CD4-positive, alpha-beta memory T cell (primary cell): ENCODE measurements around the gene SPC24. TPM values are rescaled to one million over a fixed set of nuclear protein-coding genes. Genes with fewer than 3 reads are reported as not detected.
"Not testable (repeated sequence)": the region's sequence is repeated elsewhere in the genome, so short reads cannot be mapped to it uniquely, and the experiment has no call there.

Experiments used
- CTCF ChIA-PET: fragments of 350-600 bp; sonication (Branson Sonifier 250); formaldehyde crosslinking; loops from one replicate; lab custom pipeline; 2021; ENCODE audit warnings: inconsistent platforms; ENCODE audit not compliant: partially characterized antibody; lab: Charles Lee
- POLR2A ChIA-PET: fragments of 350-600 bp; sonication (Branson Sonifier 250); formaldehyde crosslinking; loops from one replicate; lab custom pipeline; 2021; ENCODE audit not compliant: partially characterized antibody; lab: Charles Lee
- DNase-seq, 5 donors: peaks; one replicate each; pipeline versions ENCODE4 v3.0.0 to v3.0.0-alpha.2; 2020 to 2022; ENCODE audit warnings: mixed read lengths in 1 of 5
- H3K27ac ChIP-seq: one replicate; pipeline ENCODE4 v1.7.0; 2013; ENCODE audit warnings: low read depth, low read length
- H3K27me3 ChIP-seq: 2 replicates; pipeline ENCODE4 v1.7.0; 2013; ENCODE audit warnings: mild to moderate bottlenecking, low read length, moderate library complexity; ENCODE audit not compliant: insufficient read depth
- H3K36me3 ChIP-seq: 2 replicates; pipeline ENCODE4 v1.7.0; 2013; ENCODE audit warnings: mild to moderate bottlenecking, low read length, moderate library complexity; ENCODE audit not compliant: insufficient read depth
- H3K4me1 ChIP-seq: 2 replicates; pipeline ENCODE4 v1.7.0; 2013; ENCODE audit warnings: mild to moderate bottlenecking, low read length, moderate library complexity; ENCODE audit not compliant: insufficient read depth
- H3K4me3 ChIP-seq, 2 donors: one replicate each; pipeline ENCODE4 v1.7.0; 2013; ENCODE audit warnings: low read length in 2 of 2, mild to moderate bottlenecking in 1 of 2
- H3K9me3 ChIP-seq, 2 donors: one replicate each; pipeline ENCODE4 v1.7.0; 2013; ENCODE audit warnings: low read length in 2 of 2, control low read depth in 1 of 2; ENCODE audit not compliant: control insufficient read depth in 1 of 2
- H3K27ac Mint-ChIP-seq, 7 donors: one replicate each; pipeline ENCODE4 v1.8.0; 2020 to 2021; ENCODE audit warnings: mixed read lengths in 7 of 7, mild to moderate bottlenecking in 6 of 7, inconsistent platforms in 3 of 7, moderate library complexity in 3 of 7
- H3K27me3 Mint-ChIP-seq, 2 donors: one replicate each; pipeline ENCODE4 v1.8.0; 2020 to 2021; ENCODE audit warnings: mixed read lengths in 2 of 2
- H3K36me3 Mint-ChIP-seq, 2 donors: one replicate each; pipeline ENCODE4 v1.8.0; 2020 to 2021; ENCODE audit warnings: mixed read lengths in 2 of 2, inconsistent platforms in 1 of 2, mild to moderate bottlenecking in 1 of 2
- H3K4me1 Mint-ChIP-seq, 4 donors: one replicate each; pipeline ENCODE4 v1.8.0; 2020 to 2021; ENCODE audit warnings: mixed read lengths in 4 of 4, mild to moderate bottlenecking in 1 of 4
- H3K4me3 Mint-ChIP-seq, 8 donors: one replicate each; pipeline ENCODE4 v1.8.0; 2020 to 2021; ENCODE audit warnings: mixed read lengths in 8 of 8, mild to moderate bottlenecking in 7 of 8, moderate library complexity in 6 of 8, inconsistent platforms in 3 of 8
- H3K9me3 Mint-ChIP-seq, 8 donors: one replicate each; pipeline ENCODE4 v1.8.0; 2020 to 2021; ENCODE audit warnings: mixed read lengths in 8 of 8, mild to moderate bottlenecking in 5 of 8, inconsistent platforms in 3 of 8, moderate library complexity in 1 of 8
- intact Hi-C: fragments of 100-400 bp; cut with micrococcal nuclease; formaldehyde crosslinking; loops from one replicate; pipeline ENCODE4 v1.15.1; 2023
- polyA plus RNA-seq, 2 donors: library from polyadenylated mRNA; unstranded; fragments of 300-500 nt; fragmentation: Illumina TruSeq; gene quantifications; one replicate each; pipeline ENCODE4 v1.2.3, GENCODE V29; 2021
- total RNA-seq, 2 experiments: library from RNA; stranded (reverse); gene quantifications; one replicate each; pipeline ENCODE4 v1.2.3, GENCODE V29; 2021

The SPC24 gene
- total and polyA plus RNA-seq, 4 experiments from 2014 or later = 0.32 to 1.9 (median 0.84) TPM; not detected in 1

GRCh38 chr19:11179716-11180297 is 24.2 kb upstream of the SPC24 start:
- Mint-ChIP-seq H3K27me3 (peaks cover 0 to 4% of the 10 kb centered on the region in 2 donors), H3K27ac (peak overlapping the region in 1 of 7 donors; percentile 49), H3K36me3 (no peaks in the 10 kb centered on the region), H3K4me1 (peaks cover 3 to 15% (median 7%) of the 10 kb centered on the region in 4 donors), H3K9me3 (no peaks in the 10 kb centered on the region), H3K4me3 (peak overlapping the region in 2 of 8 donors; percentile 17 to 20)
- intact Hi-C loops = no loop called here
- ChIA-PET CTCF (no interaction called here), POLR2A (no interaction called here)
- Histone ChIP-seq H3K9me3 (no peaks in the 10 kb centered on the region), H3K4me1 (peaks cover 9% of the 10 kb centered on the region), H3K4me3 (no peak overlapping the region), H3K36me3 (no peaks in the 10 kb centered on the region), H3K27me3 (no peaks in the 10 kb centered on the region), H3K27ac (no peak overlapping the region)
- DNase-seq = no peak

- H3K9me3 Mint-ChIP-seq, H3K4me1 ChIP-seq, H3K27me3 Mint-ChIP-seq, H3K9me3 ChIP-seq, POLR2A ChIA-PET, H3K4me3 Mint-ChIP-seq, H3K27ac Mint-ChIP-seq, H3K36me3 Mint-ChIP-seq, H3K27me3 ChIP-seq, H3K4me3 ChIP-seq, DNase-seq, H3K36me3 ChIP-seq, intact Hi-C loops, CTCF ChIA-PET, H3K27ac ChIP-seq: not testable (repeated sequence)
- H3K4me1 Mint-ChIP-seq = peaks cover 3 to 15% (median 7%) of the 10 kb centered on the region in 4 donors
Observed at GRCh38 chr19:11179145-11179465, 23.5 kb upstream of the SPC24 start.

GRCh38 chr19:11177592-11177991 is 22.0 kb upstream of the SPC24 start:
- Histone ChIP-seq H3K4me1 (peaks cover 9% of the 10 kb centered on the region), H3K9me3 (no peaks in the 10 kb centered on the region), H3K4me3 (no peak overlapping the region), H3K27ac (no peak overlapping the region), H3K36me3 (no peaks in the 10 kb centered on the region), H3K27me3 (no peaks in the 10 kb centered on the region)
- no peak overlapping the region for H3K4me3 Mint-ChIP-seq
- H3K4me1 Mint-ChIP-seq = peaks cover 3 to 15% (median 7%) of the 10 kb centered on the region in 4 donors
- ChIA-PET CTCF (interaction anchor here (1.4 kb wide), 1 partner anchor 52 kb away, joined by 3 read pairs; no protein-coding TSS in a partner anchor), POLR2A (no interaction called here)
- H3K27ac Mint-ChIP-seq = no peak overlapping the region
- H3K36me3 Mint-ChIP-seq = no peaks in the 10 kb centered on the region
- H3K9me3 Mint-ChIP-seq = peaks cover 0 to 2% (median 0%) of the 10 kb centered on the region in 8 donors
- peaks cover 0 to 4% of the 10 kb centered on the region in 2 donors for H3K27me3 Mint-ChIP-seq
- intact Hi-C loops = no loop called here
- no peak for DNase-seq

GRCh38 chr19:11176466-11177193 is 21.0 kb upstream of the SPC24 start:
- POLR2A ChIA-PET = no interaction called here
- no peaks in the 10 kb centered on the region for H3K9me3 ChIP-seq
- Mint-ChIP-seq H3K4me3 (no peak overlapping the region), H3K9me3 (peaks cover 0 to 2% (median 0%) of the 10 kb centered on the region in 8 donors), H3K27me3 (peaks cover 0 to 4% of the 10 kb centered on the region in 2 donors), H3K36me3 (no peaks in the 10 kb centered on the region), H3K27ac (no peak overlapping the region), H3K4me1 (peaks cover 3 to 15% (median 7%) of the 10 kb centered on the region in 4 donors)
- H3K4me1 ChIP-seq = peaks cover 9% of the 10 kb centered on the region
- H3K27me3 ChIP-seq = no peaks in the 10 kb centered on the region
- H3K4me3 ChIP-seq = no peak overlapping the region
- intact Hi-C loops = no loop called here
- no peak for DNase-seq
- H3K27ac ChIP-seq = no peak overlapping the region
- H3K36me3 ChIP-seq = no peaks in the 10 kb centered on the region
- CTCF ChIA-PET = interaction anchor here (1.4 kb wide), 1 partner anchor 51 kb away, joined by 3 read pairs; no protein-coding TSS in a partner anchor

GRCh38 chr19:11175920-11176319 is 20.3 kb upstream of the SPC24 start:
- Histone ChIP-seq H3K4me1 (peaks cover 9% of the 10 kb centered on the region), H3K9me3 (no peaks in the 10 kb centered on the region), H3K36me3 (no peaks in the 10 kb centered on the region), H3K27me3 (no peaks in the 10 kb centered on the region), H3K4me3 (no peak overlapping the region), H3K27ac (no peak overlapping the region)
- intact Hi-C loops = no loop called here
- H3K36me3 Mint-ChIP-seq = no peaks in the 10 kb centered on the region
- no peak overlapping the region for H3K4me3 Mint-ChIP-seq
- ChIA-PET POLR2A (no interaction called here), CTCF (no interaction called here)
- no peak for DNase-seq
- peaks cover 0 to 4% of the 10 kb centered on the region in 2 donors for H3K27me3 Mint-ChIP-seq
- no peak overlapping the region for H3K27ac Mint-ChIP-seq
- peaks cover 3 to 15% (median 7%) of the 10 kb centered on the region in 4 donors for H3K4me1 Mint-ChIP-seq
- H3K9me3 Mint-ChIP-seq = peaks cover 0 to 2% (median 0%) of the 10 kb centered on the region in 8 donors

GRCh38 chr19:11174336-11174735 is 18.8 kb upstream of the SPC24 start:
- no peaks in the 10 kb centered on the region for H3K36me3 Mint-ChIP-seq
- Histone ChIP-seq H3K27me3 (no peaks in the 10 kb centered on the region), H3K9me3 (no peaks in the 10 kb centered on the region), H3K4me1 (peaks cover under 1% of the 10 kb centered on the region), H3K4me3 (no peak overlapping the region), H3K27ac (no peak overlapping the region), H3K36me3 (no peaks in the 10 kb centered on the region)
- DNase-seq = no peak
- ChIA-PET POLR2A (no interaction called here), CTCF (no interaction called here)
- intact Hi-C loops = no loop called here
- no peak overlapping the region for H3K4me3 Mint-ChIP-seq
- H3K27ac Mint-ChIP-seq = no peak overlapping the region
- H3K27me3 Mint-ChIP-seq = peaks cover 0 to 4% of the 10 kb centered on the region in 2 donors
- H3K4me1 Mint-ChIP-seq = peaks cover 0 to 4% (median 0%) of the 10 kb centered on the region in 4 donors
- H3K9me3 Mint-ChIP-seq = peaks cover 0 to 2% (median 0%) of the 10 kb centered on the region in 8 donors

GRCh38 chr19:11173516-11174155 is 18.1 kb upstream of the SPC24 start:
- Mint-ChIP-seq H3K9me3 (peaks cover 0 to 2% (median 0%) of the 10 kb centered on the region in 8 donors), H3K36me3 (no peaks in the 10 kb centered on the region), H3K4me3 (no peak overlapping the region), H3K27me3 (peaks cover 0 to 4% of the 10 kb centered on the region in 2 donors), H3K4me1 (peaks cover 0 to 4% (median 0%) of the 10 kb centered on the region in 4 donors), H3K27ac (no peak overlapping the region)
- Histone ChIP-seq H3K27ac (no peak overlapping the region), H3K4me1 (no peaks in the 10 kb centered on the region), H3K4me3 (no peak overlapping the region), H3K36me3 (no peaks in the 10 kb centered on the region), H3K9me3 (no peaks in the 10 kb centered on the region), H3K27me3 (no peaks in the 10 kb centered on the region)
- POLR2A ChIA-PET = no interaction called here
- CTCF ChIA-PET = no interaction called here
- intact Hi-C loops = no loop called here
- DNase-seq = no peak
